SK-N-SH treated with all-trans-retinoic acid at 6 μM for 48 hours (cell line): ENCODE measurements around the gene FAM184A.

ENCODE experiments used
- SNAI2 ChIP-seq: fragments of 250-450 bp; sonication (Bioruptor Pico); IDR thresholded peaks from 2 replicates; pipeline ENCODE4 v1.5.0; 2020; ENCODE audit warnings: mild to moderate bottlenecking, moderate library complexity
- TCF4 ChIP-seq: fragments of 250-450 bp; sonication (Bioruptor Pico); IDR thresholded peaks from 2 replicates; pipeline ENCODE4 v1.8.0; 2021; ENCODE audit warnings: mild to moderate bottlenecking, moderate library complexity, borderline replicate concordance
- ZNF8 ChIP-seq: fragments of 450-650 bp; formaldehyde crosslinking; IDR thresholded peaks from 2 replicates; pipeline ENCODE4 v1.5.0; 2020; ENCODE audit warnings: mild to moderate bottlenecking, moderate library complexity

DNA sequence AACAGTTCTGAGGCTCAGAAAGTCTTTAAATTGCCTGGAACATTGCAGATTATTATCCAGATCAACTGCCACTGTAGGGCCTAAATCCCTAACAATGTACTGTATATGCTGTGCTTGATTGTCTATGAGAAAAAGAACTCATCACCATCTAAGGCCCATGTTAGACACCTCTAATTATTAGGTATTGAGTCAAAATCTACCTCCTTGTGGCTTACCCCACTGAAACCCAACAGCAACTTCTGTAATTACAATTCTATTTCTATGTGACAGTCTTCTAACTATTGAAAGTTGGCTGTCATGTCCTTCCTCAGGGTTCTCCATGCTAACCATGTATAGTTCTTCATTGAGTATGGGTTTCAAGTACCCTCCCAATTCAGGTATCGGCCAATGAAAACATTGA, 157.4 kb downstream of the FAM184A start:
- TF ChIP-seq ZNF8, result no peak
- TF ChIP-seq SNAI2 (CRISPR knock-in tag), result no peak
- TF ChIP-seq TCF4, result no peak
